ENCODE measurements around the gene MAN1A1. TPM values are rescaled to one million over a fixed set of nuclear protein-coding genes. Genes with fewer than 3 reads are reported as not detected.

MAN1A1 gene
- total RNA-seq, 2 donors from 2014 or later, result 98.6 to 115 TPM

DNA sequence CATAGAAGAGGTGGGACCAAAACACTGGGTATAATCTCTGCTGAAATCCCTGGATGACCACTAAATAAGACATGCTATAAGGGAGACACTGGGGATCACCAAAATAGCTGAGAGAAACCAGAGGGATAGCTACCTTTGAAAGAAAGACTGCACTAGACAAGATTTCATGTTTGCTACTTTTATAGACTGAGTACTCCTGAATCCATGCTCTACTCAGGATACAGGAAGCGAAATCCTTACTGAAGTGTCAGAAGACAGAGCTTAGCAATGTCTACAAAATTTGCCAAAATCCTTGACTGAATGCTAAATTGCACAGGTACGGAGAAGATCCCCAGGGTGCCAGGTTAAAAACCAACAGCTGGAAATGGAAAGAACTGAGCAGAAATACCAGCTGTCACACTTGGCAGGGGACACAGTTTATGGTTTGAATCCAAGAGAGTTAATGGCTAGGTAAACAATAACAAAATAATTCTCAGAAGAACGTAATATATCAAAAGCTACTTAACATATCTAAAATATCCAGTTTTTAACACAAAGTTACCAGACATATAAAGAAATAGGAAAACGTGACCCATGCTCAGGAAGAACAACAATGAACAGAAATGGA is 125.4 kb downstream of the MAN1A1 start:
- Histone ChIP-seq H3K36me3 (no peaks in the 10 kb centered on the region), H3K4me3 (no peak overlapping the region), H3K4me1 (ENCODE audit: control insufficient read depth in 1 of 2, low read depth in 2 of 2) (no peaks in the 10 kb centered on the region), H3K27me3 (replicated peaks; ENCODE audit: insufficient read depth) (no peaks in the 10 kb centered on the region), H3K27ac (no peak overlapping the region), H3K9me3 (no peaks in the 10 kb centered on the region)
- ATAC-seq (ENCODE audit: insufficient number of reproducible peaks, low FRiP score, low read depth) (no peak), DNase-seq (ENCODE audit: low spot score) (no peak)
- TF ChIP-seq, protein P1, sequence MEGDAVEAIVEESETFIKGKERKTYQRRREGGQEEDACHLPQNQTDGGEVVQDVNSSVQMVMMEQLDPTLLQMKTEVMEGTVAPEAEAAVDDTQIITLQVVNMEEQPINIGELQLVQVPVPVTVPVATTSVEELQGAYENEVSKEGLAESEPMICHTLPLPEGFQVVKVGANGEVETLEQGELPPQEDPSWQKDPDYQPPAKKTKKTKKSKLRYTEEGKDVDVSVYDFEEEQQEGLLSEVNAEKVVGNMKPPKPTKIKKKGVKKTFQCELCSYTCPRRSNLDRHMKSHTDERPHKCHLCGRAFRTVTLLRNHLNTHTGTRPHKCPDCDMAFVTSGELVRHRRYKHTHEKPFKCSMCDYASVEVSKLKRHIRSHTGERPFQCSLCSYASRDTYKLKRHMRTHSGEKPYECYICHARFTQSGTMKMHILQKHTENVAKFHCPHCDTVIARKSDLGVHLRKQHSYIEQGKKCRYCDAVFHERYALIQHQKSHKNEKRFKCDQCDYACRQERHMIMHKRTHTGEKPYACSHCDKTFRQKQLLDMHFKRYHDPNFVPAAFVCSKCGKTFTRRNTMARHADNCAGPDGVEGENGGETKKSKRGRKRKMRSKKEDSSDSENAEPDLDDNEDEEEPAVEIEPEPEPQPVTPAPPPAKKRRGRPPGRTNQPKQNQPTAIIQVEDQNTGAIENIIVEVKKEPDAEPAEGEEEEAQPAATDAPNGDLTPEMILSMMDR (IDR thresholded peaks at IDR 0.05), result no peak

DNA sequence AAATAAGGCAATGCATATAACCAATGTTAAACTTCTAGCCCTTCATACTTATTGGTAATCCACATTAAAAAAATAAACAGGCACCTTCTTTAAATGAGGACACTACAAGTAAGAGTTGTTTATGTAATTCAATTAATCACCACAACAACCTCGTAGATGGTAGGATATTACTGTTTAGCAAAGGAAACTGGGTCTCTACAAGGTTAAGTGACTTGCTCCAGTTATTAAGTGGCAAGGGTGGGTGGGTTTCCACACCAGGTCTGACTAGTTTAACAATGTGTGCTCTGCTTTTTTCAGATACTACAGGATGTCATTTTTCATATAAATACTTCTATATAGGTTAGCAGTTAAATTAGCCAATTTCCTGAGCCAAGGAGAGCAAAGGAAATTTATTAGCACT is 129.1 kb downstream of the MAN1A1 start:
- TF ChIP-seq, protein P1 (IDR thresholded peaks at IDR 0.05), result no peak
- H3K27me3 ChIP-seq (replicated peaks; ENCODE audit: insufficient read depth), result no peaks in the 10 kb centered on the region
- H3K9me3 ChIP-seq, result no peaks in the 10 kb centered on the region
- no peaks in the 10 kb centered on the region for H3K36me3 ChIP-seq
- H3K27ac ChIP-seq, result no peak overlapping the region
- ATAC-seq (ENCODE audit: insufficient number of reproducible peaks, low FRiP score, low read depth) (no peak), DNase-seq (ENCODE audit: low spot score) (no peak)
- no peaks in the 10 kb centered on the region for H3K4me1 ChIP-seq (ENCODE audit: control insufficient read depth in 1 of 2, low read depth in 2 of 2)
- no peak overlapping the region for H3K4me3 ChIP-seq

DNA sequence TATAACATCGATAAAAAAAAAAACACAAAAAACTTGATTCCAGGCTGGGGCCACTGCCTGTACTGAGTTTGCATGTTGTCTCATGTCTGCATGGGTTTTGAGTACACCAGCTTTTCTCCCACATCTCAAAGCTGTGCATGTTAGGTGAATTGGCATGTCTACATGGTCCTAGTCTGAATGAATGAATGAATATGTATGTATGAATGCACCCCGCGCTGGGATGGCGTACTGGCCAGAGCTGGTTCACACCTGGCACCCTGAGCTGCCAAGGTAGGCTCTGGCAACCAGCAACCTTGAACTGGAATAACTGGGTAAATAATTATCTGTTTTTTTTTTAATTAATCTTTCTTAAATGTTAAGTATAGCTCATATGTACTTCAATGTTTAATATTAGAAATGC is 131.0 kb downstream of the MAN1A1 start:
- Histone ChIP-seq H3K36me3 (no peaks in the 10 kb centered on the region), H3K27ac (no peak overlapping the region), H3K4me3 (no peak overlapping the region), H3K9me3 (no peaks in the 10 kb centered on the region), H3K4me1 (ENCODE audit: control insufficient read depth in 1 of 2, low read depth in 2 of 2) (no peaks in the 10 kb centered on the region), H3K27me3 (replicated peaks; ENCODE audit: insufficient read depth) (no peaks in the 10 kb centered on the region)
- TF ChIP-seq, protein P1 (IDR thresholded peaks at IDR 0.05), result no peak
- ATAC-seq (ENCODE audit: insufficient number of reproducible peaks, low FRiP score, low read depth) (no peak), DNase-seq (ENCODE audit: low spot score) (no peak)

DNA sequence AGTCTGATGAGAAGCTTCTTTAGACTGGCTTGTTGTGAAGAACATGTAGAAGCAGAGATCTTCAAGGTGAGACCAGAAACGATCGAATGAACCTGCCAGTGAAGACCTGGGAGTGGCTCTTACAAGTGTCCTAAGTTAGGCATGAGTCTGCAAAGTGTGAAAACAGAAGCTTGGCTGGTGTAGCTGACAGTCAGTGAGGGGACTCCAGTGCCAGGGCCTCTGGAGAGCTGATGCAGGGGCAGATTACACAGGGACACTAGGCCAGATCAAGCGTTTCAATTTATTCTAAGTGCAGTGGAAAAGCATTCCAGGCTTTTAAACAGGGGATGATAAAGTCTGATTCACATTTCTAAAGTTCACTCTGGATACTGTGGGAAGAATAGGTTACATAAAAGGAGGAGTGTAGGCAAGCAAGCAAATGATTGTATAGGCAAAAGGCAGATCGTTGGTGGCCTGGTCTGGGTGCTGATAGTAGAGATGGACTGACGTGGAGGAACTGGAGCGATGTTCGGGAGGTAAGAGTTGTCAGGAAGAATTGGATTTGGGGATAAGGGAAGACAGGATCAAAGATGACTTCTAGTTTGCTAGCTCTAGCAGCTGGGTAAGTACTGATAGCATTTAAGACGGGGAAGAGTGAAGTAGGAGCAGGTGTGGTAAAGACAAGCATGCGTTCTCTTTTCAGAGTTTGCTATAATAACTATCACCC is 133.5 kb downstream of the MAN1A1 start:
- no peaks in the 10 kb centered on the region for H3K27me3 ChIP-seq (replicated peaks; ENCODE audit: insufficient read depth)
- H3K4me3 ChIP-seq, result no peak overlapping the region
- H3K36me3 ChIP-seq, result no peaks in the 10 kb centered on the region
- ATAC-seq (ENCODE audit: insufficient number of reproducible peaks, low FRiP score, low read depth), result no peak
- no peak overlapping the region for H3K27ac ChIP-seq
- TF ChIP-seq, protein P1 (IDR thresholded peaks at IDR 0.05), result no peak
- DNase-seq (ENCODE audit: low spot score), result no peak
- no peaks in the 10 kb centered on the region for H3K4me1 ChIP-seq (ENCODE audit: control insufficient read depth in 1 of 2, low read depth in 2 of 2)
- no peaks in the 10 kb centered on the region for H3K9me3 ChIP-seq

DNA sequence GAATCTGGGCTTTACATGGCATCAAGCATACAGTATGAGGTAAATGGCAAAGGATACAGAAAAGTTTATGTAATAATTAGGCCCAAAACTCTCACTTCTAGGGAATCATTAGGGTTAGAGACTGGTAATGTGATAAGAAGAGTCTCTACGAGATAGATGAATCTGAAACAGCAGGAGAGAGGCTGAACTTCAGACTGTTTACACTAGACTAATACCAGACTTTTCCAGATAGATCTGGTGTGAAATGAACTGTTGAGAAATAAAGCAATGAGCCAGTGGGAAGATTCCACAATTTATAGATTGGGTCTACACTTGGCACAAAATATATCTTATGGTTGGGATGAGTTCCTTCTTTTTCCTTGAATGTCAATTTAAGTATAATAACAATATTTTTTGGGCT is 134.3 kb downstream of the MAN1A1 start:
- TF ChIP-seq, protein P1 (IDR thresholded peaks at IDR 0.05), result no peak
- no peak overlapping the region for H3K27ac ChIP-seq
- H3K27me3 ChIP-seq (replicated peaks; ENCODE audit: insufficient read depth), result no peaks in the 10 kb centered on the region
- H3K36me3 ChIP-seq, result no peaks in the 10 kb centered on the region
- DNase-seq (ENCODE audit: low spot score) (no peak), ATAC-seq (ENCODE audit: insufficient number of reproducible peaks, low FRiP score, low read depth) (no peak)
- H3K9me3 ChIP-seq, result no peaks in the 10 kb centered on the region
- H3K4me1 ChIP-seq (ENCODE audit: control insufficient read depth in 1 of 2, low read depth in 2 of 2), result no peaks in the 10 kb centered on the region
- no peak overlapping the region for H3K4me3 ChIP-seq
